Ovary (tissue), 3 donors: ENCODE results near the gene MROH9.

Source experiments
- CTCF ChIP-seq, 3 donors: fragments of 450-650 bp in 2 of 3; fragments of 200-600 bp in 1 of 3; IDR thresholded peaks; one replicate each; pipeline versions ENCODE4 v1.5.1 to v1.8.0; 2016 to 2022; ENCODE audit warnings: antibody characterized with exemption in 3 of 3, mild to moderate bottlenecking in 1 of 3
- POLR2A ChIP-seq: fragments of 450-650 bp; IDR thresholded peaks from one replicate; pipeline ENCODE4 v1.6.1; 2017; ENCODE audit warnings: antibody characterized with exemption, mild to moderate bottlenecking, moderate library complexity
- donor health status: DM: no; HTN: no; CAD: no.

GRCh38 chr1:170985406-170985805 is 50.1 kb downstream of the MROH9 start:
- TF ChIP-seq POLR2A: no peak
- no peak for TF ChIP-seq CTCF (IDR thresholded peaks at IDR 0.05)
